Fibroblast of lung (primary cell): Measurements from ENCODE around the gene ABHD4.

Experiments
- EZH2 ChIP-seq: IDR thresholded peaks from 2 replicates; pipeline ENCODE4 v1.5.1; 2012; ENCODE audit warnings: low read length, control low read depth, mild to moderate bottlenecking; ENCODE audit errors: missing control alignments
- TF ChIP-seq, protein P1 (sequence below), 2 donors: IDR thresholded peaks in 1 of 2; conservative IDR thresholded peaks in 1 of 2; 1 replicate in 1 of 2; 2 replicates in 1 of 2; pipeline ENCODE4 v1.5.1; 2011 to 2012; ENCODE audit warnings: low read length in 2 of 2, control low read depth in 1 of 2, inconsistent platforms in 1 of 2, low read depth in 1 of 2, mild to moderate bottlenecking in 1 of 2

DNA sequence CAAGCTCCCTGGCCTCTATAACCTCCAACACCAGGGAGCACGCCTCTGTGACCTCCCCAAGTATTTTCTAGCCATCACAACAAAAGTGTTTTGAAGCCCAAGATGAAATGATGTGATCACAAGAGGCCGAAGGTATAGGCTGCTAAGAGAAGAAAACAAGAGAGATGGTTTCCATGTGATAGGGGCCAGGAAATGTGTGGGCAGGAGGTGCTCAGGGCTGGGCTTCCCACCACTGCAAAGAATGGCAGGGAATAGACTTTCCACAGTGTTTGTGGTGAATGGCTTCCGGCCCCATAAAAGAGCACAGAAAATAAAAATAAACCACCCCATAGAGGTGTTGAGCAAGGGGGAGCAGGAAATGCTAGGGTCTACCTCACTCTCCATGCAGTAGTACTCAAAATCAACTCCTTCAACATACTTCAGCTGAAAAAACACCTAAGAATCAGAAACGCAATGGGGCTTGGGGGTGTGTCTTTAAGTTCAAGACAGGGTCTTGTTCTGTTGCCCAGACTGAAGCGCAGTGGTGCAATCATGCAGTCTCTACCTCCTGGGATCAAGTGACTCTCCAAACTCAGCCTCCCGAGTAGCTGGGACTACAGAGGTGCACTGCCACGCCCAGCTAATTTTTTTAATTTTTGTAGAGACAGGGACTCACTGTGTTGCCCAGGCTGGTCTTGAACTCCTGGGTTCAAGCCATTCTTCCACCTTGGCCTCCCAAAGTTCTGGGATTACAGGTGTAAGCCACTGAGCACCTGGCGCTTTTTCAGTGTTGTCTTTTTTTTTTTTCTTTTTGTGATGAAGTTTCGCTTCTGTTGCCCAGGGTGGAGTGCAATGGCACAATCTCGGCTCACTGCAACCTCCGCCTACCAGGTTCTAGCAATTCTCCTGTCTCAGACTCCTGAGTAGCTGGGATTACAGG lies 36.2 kb upstream of the ABHD4 start:
- TF ChIP-seq EZH2: no peak
- TF ChIP-seq, protein P1, sequence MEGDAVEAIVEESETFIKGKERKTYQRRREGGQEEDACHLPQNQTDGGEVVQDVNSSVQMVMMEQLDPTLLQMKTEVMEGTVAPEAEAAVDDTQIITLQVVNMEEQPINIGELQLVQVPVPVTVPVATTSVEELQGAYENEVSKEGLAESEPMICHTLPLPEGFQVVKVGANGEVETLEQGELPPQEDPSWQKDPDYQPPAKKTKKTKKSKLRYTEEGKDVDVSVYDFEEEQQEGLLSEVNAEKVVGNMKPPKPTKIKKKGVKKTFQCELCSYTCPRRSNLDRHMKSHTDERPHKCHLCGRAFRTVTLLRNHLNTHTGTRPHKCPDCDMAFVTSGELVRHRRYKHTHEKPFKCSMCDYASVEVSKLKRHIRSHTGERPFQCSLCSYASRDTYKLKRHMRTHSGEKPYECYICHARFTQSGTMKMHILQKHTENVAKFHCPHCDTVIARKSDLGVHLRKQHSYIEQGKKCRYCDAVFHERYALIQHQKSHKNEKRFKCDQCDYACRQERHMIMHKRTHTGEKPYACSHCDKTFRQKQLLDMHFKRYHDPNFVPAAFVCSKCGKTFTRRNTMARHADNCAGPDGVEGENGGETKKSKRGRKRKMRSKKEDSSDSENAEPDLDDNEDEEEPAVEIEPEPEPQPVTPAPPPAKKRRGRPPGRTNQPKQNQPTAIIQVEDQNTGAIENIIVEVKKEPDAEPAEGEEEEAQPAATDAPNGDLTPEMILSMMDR (conservative IDR thresholded peaks at IDR 0.05 in 1 of 2, IDR thresholded peaks at IDR 0.05 in 1 of 2; ENCODE audit: low read depth in 1 of 2, low read length in 2 of 2): no peak
